HG02763 (cell line): ENCODE results near the gene COL21A1.

Source experiments
- ATAC-seq: cut with Tn5 transposase; IDR thresholded peaks from one replicate; pipeline ENCODE4 v1.9.1; 2021; ENCODE audit warnings: mild to moderate bottlenecking, moderate library complexity; ENCODE audit not compliant: unreplicated experiment

Gene COL21A1

GRCh38 chr6:56246541-56246880, 869 bp downstream of the COL21A1 start:
- ATAC-seq: no peak

GRCh38 chr6:56245903-56246351, 1.5 kb downstream of the COL21A1 start:
- no peak for ATAC-seq

GRCh38 chr6:56244528-56245253, 2.7 kb downstream of the COL21A1 start:
- no peak for ATAC-seq

- no peak for ATAC-seq
These were observed 3.3 kb downstream of the COL21A1 start for GRCh38 chr6:56244089-56244488.

- no peak for ATAC-seq
These were observed 3.8 kb downstream of the COL21A1 start for GRCh38 chr6:56243518-56244070.

GRCh38 chr6:56242346-56242745, 5.0 kb downstream of the COL21A1 start:
- no peak for ATAC-seq

- ATAC-seq: no peak
These were observed 6.1 kb downstream of the COL21A1 start for GRCh38 chr6:56241124-56241802.

GRCh38 chr6:56238352-56238751, 9.0 kb downstream of the COL21A1 start:
- ATAC-seq: no peak

GRCh38 chr6:56235245-56235644, 12.1 kb downstream of the COL21A1 start:
- no peak for ATAC-seq

- no peak for ATAC-seq
These were observed 14.9 kb downstream of the COL21A1 start for GRCh38 chr6:56232436-56232835.

GRCh38 chr6:56231827-56232226, 15.6 kb downstream of the COL21A1 start:
- no peak for ATAC-seq

- no peak for ATAC-seq
These were observed 16.3 kb downstream of the COL21A1 start for GRCh38 chr6:56230976-56231566.

- no peak for ATAC-seq
These were observed 20.1 kb downstream of the COL21A1 start for GRCh38 chr6:56227071-56227879.

GRCh38 chr6:56223995-56224394, 23.4 kb downstream of the COL21A1 start:
- ATAC-seq: no peak

GRCh38 chr6:56222499-56222898, 24.9 kb downstream of the COL21A1 start:
- ATAC-seq: no peak

GRCh38 chr6:56220078-56220477, 27.3 kb downstream of the COL21A1 start:
- ATAC-seq: no peak

- ATAC-seq: no peak
These were observed 32.7 kb downstream of the COL21A1 start for GRCh38 chr6:56214703-56215101.

GRCh38 chr6:56214041-56214702, 33.2 kb downstream of the COL21A1 start:
- no peak for ATAC-seq

- ATAC-seq: no peak
These were observed 35.7 kb downstream of the COL21A1 start for GRCh38 chr6:56211724-56212123.

- no peak for ATAC-seq
These were observed 43.2 kb downstream of the COL21A1 start for GRCh38 chr6:56204134-56204533.

- ATAC-seq: no peak
These were observed 47.4 kb downstream of the COL21A1 start for GRCh38 chr6:56199956-56200355.
